C4-2B (cell line): Measurements from ENCODE around the gene COMT.
A peak's percentile ranks its signal among the peaks of the same experiment; 100 is the strongest.

Source experiments
- H3K27ac ChIP-seq: fragments of 450-650 bp; 2 replicates; pipeline ENCODE4 v1.5.1; 2017
- ZFX ChIP-seq: fragments of 450-650 bp; IDR thresholded peaks from 2 replicates; pipeline ENCODE4 v1.6.1; 2017
- TF ChIP-seq, protein P1 (sequence below): fragments of 450-650 bp; conservative IDR thresholded peaks from 2 replicates; pipeline ENCODE4 v1.5.1; 2017; ENCODE audit warnings: mild to moderate bottlenecking

Gene COMT

DNA sequence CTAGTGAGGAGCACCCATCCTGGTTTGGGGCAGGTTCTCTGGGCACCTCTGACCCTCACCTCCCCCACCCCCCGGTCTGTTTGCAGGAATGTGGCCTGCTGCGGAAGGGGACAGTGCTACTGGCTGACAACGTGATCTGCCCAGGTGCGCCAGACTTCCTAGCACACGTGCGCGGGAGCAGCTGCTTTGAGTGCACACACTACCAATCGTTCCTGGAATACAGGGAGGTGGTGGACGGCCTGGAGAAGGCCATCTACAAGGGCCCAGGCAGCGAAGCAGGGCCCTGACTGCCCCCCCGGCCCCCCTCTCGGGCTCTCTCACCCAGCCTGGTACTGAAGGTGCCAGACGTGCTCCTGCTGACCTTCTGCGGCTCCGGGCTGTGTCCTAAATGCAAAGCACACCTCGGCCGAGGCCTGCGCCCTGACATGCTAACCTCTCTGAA is 26.9 kb downstream of the COMT start:
- H3K27ac ChIP-seq, result no peak overlapping the region
- TF ChIP-seq, protein P1, sequence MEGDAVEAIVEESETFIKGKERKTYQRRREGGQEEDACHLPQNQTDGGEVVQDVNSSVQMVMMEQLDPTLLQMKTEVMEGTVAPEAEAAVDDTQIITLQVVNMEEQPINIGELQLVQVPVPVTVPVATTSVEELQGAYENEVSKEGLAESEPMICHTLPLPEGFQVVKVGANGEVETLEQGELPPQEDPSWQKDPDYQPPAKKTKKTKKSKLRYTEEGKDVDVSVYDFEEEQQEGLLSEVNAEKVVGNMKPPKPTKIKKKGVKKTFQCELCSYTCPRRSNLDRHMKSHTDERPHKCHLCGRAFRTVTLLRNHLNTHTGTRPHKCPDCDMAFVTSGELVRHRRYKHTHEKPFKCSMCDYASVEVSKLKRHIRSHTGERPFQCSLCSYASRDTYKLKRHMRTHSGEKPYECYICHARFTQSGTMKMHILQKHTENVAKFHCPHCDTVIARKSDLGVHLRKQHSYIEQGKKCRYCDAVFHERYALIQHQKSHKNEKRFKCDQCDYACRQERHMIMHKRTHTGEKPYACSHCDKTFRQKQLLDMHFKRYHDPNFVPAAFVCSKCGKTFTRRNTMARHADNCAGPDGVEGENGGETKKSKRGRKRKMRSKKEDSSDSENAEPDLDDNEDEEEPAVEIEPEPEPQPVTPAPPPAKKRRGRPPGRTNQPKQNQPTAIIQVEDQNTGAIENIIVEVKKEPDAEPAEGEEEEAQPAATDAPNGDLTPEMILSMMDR, result no peak
- no peak for TF ChIP-seq ZFX

DNA sequence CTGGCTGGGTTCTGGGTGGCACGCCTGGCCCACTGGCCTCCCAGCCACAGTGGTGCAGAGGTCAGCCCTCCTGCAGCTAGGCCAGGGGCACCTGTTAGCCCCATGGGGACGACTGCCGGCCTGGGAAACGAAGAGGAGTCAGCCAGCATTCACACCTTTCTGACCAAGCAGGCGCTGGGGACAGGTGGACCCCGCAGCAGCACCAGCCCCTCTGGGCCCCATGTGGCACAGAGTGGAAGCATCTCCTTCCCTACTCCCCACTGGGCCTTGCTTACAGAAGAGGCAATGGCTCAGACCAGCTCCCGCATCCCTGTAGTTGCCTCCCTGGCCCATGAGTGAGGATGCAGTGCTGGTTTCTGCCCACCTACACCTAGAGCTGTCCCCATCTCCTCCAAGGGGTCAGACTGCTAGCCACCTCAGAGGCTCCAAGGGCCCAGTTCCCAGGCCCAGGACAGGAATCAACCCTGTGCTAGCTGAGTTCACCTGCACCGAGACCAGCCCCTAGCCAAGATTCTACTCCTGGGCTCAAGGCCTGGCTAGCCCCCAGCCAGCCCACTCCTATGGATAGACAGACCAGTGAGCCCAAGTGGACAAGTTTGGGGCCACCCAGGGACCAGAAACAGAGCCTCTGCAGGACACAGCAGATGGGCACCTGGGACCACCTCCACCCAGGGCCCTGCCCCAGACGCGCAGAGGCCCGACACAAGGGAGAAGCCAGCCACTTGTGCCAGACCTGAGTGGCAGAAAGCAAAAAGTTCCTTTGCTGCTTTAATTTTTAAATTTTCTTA is 27.8 kb downstream of the COMT start:
- no peak for TF ChIP-seq ZFX
- TF ChIP-seq, protein P1, result no peak
- no peak overlapping the region for H3K27ac ChIP-seq

DNA sequence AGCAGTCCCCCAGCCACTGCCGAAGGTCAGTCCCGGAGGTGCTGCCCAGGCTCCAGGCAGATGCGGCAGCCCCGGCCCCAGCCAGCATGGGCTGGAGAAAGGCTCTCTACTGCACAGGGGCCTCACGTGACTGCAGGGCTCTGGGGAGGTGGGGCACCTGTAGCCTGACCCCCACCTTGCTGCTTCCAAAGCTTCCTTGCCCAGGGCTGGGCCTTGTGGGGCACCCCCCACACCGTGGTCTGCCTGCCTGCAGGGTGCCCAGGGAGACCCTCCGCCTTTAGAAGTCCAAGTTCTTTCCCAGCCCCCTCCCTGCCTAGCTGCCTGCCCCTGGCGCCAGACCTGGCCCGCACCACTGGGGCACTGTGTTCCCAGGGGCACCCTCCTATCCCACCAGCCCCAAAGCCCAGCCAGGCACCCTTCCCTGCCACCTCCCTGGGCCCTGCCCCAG is 28.5 kb downstream of the COMT start:
- H3K27ac ChIP-seq, result no peak overlapping the region
- TF ChIP-seq ZFX, result no peak
- TF ChIP-seq, protein P1, result no peak

DNA sequence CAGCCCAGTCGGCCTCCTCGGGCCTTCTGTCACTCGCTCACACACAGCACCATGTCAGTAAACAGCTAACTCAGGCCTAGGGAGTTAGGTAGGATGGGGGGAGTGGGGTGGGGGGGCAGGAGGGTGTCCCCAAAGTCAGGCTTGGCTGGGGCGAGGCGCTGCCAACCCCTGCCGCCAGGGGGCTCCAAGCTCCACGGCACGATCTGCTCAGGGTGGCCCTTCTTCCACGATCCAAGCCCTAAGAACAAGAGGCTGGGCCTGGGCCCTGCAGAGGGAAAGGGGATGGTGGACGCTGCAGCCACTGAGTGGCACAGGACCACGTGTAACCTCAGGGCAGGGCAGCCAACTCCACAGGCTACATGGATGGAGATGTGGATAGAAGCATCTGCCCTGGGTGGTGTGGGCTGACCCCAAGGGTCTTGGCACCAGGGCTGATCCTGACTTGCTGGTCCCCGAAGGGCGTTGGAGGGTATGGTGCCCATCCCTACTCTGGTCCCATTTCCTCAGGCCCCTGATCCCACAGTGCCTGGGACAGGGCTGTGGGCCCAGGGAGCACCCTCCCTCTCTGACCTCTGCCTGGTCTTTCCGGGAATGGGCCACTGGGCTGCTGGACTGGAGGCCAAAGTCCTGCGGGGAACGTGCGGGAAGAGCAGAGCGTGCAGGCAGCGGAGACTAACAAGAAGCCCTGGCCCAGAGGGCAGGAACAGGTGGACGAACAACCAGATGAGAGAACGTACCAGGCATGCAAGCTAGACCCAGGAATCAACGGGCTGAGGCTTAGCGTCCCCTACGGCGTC is 29.1 kb downstream of the COMT start:
- TF ChIP-seq ZFX, result no peak
- TF ChIP-seq, protein P1, result peak; percentile 97
- H3K27ac ChIP-seq, result no peak overlapping the region

DNA sequence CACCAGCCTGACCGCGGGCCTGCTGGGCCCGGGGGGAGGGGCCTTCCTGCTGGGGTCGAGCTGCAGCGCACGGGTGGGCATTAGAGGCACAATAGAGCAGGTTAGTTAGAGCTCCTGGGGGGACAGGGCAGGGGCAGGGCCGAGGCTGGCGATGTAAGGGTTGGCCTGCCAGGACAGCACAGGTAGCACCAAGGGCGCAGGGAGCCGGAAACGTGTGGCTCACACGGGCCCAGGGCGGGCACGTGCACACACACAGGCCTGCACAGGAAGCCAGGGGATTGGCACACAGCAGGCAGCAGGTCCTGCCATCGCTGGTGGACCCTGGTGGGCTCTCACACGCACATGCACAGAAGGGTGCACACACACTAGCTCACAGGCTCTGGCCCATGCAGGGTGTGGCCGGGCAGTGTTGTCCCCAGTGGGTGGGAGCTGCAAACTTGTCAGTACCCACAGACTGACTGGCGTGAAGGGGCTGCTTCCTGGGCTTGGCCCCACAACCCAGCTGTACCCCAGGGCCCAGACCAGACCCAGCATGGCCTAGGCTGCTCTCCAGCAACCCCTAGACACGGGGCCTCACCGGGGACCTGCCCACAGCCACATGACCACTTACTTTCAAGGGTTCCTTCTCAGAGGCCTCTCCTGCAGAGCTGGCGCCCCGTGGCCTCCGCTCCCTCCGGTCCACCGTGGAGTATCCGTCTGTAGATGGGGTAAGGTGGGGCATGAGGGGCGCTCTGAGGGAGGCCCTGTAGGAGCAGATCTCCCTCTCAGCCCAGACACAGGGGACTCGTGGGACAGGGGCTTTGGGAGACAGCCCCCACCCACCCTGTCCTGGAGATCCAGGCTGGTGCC is 29.9 kb downstream of the COMT start:
- no peak overlapping the region for H3K27ac ChIP-seq
- no peak for TF ChIP-seq ZFX

DNA sequence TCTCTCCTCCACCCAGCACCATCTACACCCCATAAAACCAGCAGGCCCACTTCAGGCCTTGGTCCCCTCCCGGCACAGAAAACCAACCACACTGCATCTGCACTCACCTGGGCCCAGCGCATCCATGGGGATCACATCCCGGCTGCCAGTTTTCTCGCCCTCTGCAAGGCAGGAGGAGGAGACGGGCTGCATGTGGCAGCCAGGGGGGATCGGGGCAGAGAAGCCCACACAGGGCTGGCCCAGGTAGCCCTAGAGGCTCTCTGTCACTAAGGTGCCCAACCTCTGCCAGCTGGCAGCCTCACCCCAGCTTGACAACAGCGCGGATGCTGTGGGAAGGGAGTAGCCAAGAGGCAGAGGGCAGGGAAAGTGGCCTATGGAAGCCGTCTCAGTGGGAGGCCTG is 30.7 kb downstream of the COMT start:
- TF ChIP-seq, protein P1, result no peak
- TF ChIP-seq ZFX, result no peak
- no peak overlapping the region for H3K27ac ChIP-seq
